Measurements from ENCODE around the gene GLDC.

The GLDC gene

DNA sequence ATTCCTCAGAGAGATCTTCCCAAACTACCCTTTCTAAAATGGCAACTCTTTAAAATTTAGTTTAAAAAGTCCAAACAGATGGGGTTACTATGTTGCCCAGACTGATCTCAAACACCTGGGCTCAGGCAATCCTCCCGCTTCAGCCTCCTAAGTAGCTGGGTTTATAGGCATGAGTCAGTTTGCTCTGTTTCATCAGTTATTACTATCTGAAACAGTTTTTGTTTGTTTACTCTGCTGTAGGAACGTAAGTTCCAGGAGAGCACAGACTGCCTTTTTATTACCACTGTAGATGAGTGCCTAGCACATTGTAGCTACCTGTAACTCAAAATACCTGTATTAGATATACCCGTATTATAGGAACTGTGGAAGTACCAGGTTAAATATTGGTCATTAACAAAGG is 143.1 kb downstream of the GLDC start:
- no peak for TF ChIP-seq ZNF274 (IDR thresholded peaks at IDR 0.05; ENCODE audit: low read depth, low read length)
- H3K4me3 ChIP-seq (ENCODE audit: low read length) = no peak overlapping the region

DNA sequence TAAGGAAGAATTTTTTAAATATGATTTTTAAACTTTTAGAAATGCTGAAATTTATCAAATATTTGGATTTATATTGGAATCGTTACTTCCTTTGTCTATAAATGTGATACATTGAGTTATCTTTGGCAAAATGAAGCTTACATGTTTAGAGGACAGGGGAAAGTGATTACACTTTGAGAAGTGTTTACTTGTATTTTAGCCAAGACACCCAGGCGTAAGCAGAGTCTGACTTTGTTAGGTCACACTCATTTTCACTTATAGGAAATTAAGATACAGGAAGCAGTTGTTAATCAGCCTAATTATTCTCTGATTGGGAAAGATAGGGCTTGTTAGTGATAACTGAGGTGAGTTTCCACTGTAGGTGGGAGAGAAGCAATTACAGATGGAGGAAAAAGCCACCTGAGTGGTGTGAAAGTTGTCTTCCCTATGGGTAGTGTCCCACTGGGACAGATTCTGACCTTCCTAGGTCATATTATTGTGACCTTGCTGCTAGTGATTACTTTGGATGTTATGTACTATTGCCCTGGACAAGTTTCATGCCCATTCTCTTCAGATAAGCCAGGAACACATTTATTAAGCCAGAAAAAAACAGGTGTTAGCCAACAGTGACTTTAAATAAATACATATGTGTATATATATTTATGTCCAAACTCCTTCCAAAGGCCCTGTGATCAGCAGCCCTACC is 143.9 kb downstream of the GLDC start:
- no peak overlapping the region for H3K4me3 ChIP-seq (ENCODE audit: low read length)
- no peak for TF ChIP-seq ZNF274 (IDR thresholded peaks at IDR 0.05; ENCODE audit: low read depth, low read length)

DNA sequence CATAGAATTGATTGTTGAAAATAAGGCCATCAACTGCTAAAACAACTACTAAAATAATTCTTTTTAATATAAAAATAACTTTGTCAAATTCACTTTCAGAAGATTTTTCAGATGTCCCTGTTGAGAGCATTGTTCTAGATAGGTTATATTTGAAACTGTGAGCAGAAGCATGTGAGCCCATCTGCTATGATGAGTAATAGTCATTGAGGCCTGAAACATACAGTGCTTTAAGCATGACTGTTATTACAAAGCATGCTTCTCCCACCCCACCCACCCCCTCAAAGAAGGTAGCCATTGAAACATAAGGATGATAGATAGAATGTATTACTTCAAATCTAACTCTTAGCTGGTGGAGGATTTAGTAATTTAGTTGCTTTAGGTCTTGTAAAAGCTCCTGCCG is 146.5 kb downstream of the GLDC start:
- no peak for TF ChIP-seq ZNF274 (IDR thresholded peaks at IDR 0.05; ENCODE audit: low read depth, low read length)
- H3K4me3 ChIP-seq (ENCODE audit: low read length) = no peak overlapping the region

DNA sequence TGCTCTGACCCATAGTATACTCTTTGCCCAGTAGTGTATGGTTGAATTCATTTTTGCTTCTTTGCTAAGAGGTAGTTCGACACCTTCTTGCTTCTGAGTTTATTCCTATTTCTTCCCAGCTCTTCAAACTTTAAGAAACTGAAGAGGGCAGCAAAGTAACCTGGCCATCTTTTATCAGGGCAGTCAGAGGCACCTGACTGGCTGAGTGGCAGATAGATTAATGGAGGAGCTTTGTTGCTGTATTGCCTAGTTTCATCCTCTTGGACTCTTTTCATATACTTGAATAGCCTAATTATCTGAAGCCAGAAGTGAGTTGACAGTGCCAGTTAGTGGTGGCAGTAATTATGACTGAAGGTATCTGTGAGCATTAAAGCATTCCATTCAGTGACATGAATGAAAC is 150.1 kb downstream of the GLDC start:
- no peak overlapping the region for H3K4me3 ChIP-seq (ENCODE audit: low read length)
- no peak for TF ChIP-seq ZNF274 (IDR thresholded peaks at IDR 0.05; ENCODE audit: low read depth, low read length)

DNA sequence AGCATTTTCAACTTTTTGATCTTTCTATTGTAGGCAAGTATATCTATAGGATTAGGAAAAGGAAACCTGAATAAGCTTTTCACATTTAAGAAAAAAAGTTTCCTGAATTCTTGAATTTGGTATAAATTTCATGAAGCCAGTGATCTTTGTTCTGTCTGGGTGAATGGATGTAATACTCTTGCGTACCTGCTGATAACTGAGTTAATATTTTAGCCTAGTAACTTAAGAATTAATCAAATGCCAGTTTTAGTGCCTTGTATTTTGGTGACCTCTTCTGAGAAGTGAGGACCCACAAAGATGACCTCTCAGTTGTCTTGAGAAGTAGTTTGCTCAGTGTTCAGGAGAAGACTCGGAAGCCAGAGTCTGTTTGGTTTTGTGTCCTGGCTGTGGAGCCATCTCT is 154.7 kb downstream of the GLDC start:
- H3K4me3 ChIP-seq (ENCODE audit: low read length) = no peak overlapping the region
- no peak for TF ChIP-seq ZNF274 (IDR thresholded peaks at IDR 0.05; ENCODE audit: low read depth, low read length)

DNA sequence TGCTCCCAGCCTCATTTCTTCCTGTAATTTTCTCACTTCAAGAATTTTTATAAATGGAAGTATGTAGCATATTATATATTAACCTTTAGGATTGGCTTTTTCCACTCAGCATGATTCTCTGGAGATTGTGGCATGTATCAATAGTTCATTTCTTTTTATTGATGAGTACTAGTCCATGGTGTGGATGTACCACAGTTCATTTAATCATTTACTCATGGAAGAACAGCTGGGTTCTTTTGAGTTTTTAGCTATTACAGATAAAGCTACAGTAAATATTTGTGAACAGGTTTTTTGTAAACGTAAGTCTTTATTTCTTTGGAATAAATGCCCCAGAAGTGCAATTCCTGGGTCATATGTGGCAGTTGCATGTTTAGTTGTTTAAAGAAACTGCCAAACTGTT is 156.4 kb downstream of the GLDC start:
- TF ChIP-seq ZNF274 (IDR thresholded peaks at IDR 0.05; ENCODE audit: low read depth, low read length) = no peak
- no peak overlapping the region for H3K4me3 ChIP-seq (ENCODE audit: low read length)

DNA sequence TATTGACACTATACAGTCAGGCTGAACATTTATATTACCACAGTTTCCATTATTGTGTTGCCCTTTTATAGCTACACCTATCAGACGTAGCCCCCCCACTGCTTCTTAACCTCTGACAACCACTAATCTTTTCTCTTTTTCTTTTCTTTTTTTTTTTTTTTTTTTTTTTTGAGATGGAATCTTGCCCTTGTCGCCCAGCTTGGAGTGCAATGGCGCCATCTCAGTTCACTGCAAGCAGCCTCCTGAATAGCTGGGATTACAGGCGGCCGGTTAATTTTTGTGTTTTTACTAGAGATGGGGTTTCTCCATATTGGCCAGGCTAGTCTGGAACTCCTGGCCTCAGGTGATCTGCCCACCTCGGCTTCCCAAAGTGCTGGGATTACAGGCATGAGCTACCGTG is 157.1 kb downstream of the GLDC start:
- TF ChIP-seq ZNF274 (IDR thresholded peaks at IDR 0.05; ENCODE audit: low read depth, low read length) = no peak
- H3K4me3 ChIP-seq (ENCODE audit: low read length) = no peak overlapping the region

DNA sequence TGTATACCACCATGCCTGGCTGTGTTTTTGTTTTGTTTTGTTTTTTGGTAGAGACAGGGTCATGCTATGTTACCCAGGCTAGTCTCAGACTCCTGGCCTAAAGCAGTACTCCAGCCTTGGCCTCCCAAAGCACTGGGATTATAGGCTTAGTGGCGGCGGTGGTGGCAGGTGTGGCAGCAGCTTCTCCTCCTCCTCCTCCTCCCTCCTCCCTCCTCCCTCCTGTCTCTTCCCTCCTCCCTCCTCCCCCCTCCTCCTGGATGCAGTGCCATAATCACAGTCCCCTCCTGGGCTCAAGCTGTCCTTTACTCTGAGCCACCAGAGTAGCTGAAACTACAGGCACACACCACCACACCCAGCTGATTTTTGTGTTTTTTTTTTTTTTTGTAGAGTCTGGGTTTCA is 161.3 kb downstream of the GLDC start:
- no peak for TF ChIP-seq ZNF274 (IDR thresholded peaks at IDR 0.05; ENCODE audit: low read depth, low read length)
- H3K4me3 ChIP-seq (ENCODE audit: low read length) = no peak overlapping the region
